Epithelial cell of proximal tubule (primary cell): ENCODE data around the gene SMARCD2. TPM values are rescaled to one million over a fixed set of nuclear protein-coding genes. Genes with fewer than 3 reads are reported as not detected.

ENCODE experiments used
- DNase-seq: peaks from one replicate; pipeline ENCODE4 v3.0.0-alpha.2; 2011; ENCODE audit warnings: low read depth
- H3K4me3 ChIP-seq: 2 replicates; pipeline ENCODE4 v1.5.1; 2011; ENCODE audit warnings: low read depth, mild to moderate bottlenecking, low read length
- total RNA-seq: library from RNA; depleted of rRNA; stranded (reverse); fragments of >200 nt; gene quantifications from 2 replicates; pipeline ENCODE4 v1.2.3, GENCODE V29; 2015
- TF ChIP-seq, protein P1 (sequence below): conservative IDR thresholded peaks from 2 replicates; pipeline ENCODE4 v1.5.1; 2012; ENCODE audit warnings: low read depth, mild to moderate bottlenecking, low read length

Gene SMARCD2
- total RNA-seq, 1 donor from 2014 or later, result 135 TPM

DNA sequence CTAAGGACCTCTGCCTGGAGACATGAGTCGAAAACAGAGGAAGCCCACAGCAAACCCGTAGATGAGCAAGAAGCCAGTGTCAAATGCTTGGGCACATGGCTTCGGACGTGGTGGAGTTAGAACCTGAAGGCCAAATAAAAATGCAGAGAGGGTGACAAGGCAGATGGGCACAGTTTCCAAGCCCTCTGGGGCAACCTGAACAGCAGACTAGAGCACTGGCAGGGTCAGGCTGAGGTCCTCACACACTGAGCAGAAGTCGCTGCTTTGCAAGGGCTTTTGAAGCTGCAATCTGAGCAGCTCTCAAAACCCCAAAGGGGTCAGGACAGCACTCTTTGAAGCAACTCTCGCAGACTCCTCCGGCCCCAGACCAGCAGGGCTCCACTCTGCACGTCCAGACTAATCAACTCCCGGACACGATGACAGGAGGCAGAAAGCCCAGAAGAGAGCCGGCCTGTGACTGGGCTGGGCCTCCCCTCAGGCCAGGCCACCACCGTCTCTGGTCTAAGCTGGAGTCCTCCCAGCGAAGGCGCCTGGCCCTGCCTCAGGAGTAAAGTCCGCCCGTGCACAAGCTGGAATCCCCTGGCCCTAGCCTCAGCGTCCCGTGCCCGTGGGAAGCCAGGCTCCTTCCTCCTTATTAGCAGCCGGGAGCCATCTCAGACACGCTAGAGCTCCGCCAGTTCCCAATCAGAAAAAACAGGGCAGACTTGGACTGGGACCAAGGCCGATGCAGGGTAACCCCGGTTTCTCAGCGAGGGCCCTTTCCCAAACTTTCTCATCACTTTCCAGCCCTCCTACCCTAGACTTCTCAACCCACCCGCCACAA, 924 bp downstream of the SMARCD2 start:
- peak overlapping the region; percentile 72 for H3K4me3 ChIP-seq
- TF ChIP-seq, protein P1, sequence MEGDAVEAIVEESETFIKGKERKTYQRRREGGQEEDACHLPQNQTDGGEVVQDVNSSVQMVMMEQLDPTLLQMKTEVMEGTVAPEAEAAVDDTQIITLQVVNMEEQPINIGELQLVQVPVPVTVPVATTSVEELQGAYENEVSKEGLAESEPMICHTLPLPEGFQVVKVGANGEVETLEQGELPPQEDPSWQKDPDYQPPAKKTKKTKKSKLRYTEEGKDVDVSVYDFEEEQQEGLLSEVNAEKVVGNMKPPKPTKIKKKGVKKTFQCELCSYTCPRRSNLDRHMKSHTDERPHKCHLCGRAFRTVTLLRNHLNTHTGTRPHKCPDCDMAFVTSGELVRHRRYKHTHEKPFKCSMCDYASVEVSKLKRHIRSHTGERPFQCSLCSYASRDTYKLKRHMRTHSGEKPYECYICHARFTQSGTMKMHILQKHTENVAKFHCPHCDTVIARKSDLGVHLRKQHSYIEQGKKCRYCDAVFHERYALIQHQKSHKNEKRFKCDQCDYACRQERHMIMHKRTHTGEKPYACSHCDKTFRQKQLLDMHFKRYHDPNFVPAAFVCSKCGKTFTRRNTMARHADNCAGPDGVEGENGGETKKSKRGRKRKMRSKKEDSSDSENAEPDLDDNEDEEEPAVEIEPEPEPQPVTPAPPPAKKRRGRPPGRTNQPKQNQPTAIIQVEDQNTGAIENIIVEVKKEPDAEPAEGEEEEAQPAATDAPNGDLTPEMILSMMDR, result no peak
- DNase-seq, result no peak

DNA sequence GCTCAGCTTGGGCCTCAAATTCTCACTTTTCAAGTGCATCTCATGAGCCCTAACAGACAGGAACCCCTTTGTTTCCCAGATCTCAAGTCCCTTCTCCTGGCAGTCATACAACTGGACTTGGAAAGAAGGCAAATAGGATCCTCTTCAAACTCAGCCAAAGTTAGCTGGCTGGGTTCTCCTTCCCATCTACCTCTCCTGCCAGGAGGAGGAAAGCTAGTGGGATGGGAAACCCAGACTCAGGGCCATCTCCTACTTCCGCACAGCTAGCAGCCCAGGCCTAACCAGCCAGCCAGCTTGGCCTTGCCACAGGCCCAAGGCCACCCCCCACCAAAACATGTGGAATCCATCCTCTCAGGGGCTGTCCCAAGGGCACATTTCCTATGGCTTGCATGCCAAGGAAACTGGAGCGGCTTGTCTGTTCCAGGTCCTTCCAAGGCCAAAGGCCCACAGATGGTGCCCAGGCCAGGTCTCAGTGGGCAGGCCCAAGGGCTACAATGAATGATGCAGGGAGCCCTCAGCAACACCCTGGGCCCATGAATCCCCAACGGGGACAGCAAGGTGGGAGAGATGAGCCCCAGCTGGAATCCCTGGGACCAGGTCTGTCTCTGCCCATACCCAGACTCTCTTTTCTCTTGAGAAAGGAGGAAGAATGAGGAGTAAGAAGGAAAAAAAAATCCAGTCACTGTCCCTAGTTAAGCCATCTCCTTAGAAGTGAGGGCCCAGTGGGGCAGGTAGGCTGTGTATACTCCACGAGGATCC, 1.7 kb downstream of the SMARCD2 start:
- peak overlapping the region; percentile 72 for H3K4me3 ChIP-seq
- TF ChIP-seq, protein P1, result no peak
- no peak for DNase-seq

DNA sequence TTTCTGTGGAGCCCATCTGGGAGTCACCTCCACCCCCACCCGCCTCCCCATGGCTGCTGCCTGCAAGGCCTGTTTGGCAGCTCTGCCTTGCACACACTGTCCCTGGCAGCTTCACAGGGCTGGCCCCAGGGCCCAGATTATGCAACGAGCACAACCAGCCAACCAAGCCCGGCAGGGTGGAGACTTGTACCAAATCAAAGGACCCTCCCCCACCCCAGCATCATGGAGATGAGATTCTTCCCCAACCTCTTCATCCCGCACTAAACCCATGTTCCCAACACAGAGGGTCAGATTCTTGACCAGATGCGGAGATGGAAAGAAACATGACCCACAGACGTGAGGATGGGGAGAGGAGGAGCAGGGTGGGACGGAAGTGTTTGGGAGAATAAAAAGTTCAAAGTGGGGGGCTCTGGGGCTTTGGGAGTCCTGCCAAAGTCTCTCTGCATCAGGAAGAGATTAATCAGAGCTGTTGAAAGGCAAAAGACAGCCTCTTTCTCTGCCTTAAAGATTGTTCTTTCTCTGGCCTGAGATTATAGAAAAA, 3.8 kb downstream of the SMARCD2 start:
- no peak for DNase-seq
- TF ChIP-seq, protein P1, result no peak
- H3K4me3 ChIP-seq, result no peak overlapping the region

DNA sequence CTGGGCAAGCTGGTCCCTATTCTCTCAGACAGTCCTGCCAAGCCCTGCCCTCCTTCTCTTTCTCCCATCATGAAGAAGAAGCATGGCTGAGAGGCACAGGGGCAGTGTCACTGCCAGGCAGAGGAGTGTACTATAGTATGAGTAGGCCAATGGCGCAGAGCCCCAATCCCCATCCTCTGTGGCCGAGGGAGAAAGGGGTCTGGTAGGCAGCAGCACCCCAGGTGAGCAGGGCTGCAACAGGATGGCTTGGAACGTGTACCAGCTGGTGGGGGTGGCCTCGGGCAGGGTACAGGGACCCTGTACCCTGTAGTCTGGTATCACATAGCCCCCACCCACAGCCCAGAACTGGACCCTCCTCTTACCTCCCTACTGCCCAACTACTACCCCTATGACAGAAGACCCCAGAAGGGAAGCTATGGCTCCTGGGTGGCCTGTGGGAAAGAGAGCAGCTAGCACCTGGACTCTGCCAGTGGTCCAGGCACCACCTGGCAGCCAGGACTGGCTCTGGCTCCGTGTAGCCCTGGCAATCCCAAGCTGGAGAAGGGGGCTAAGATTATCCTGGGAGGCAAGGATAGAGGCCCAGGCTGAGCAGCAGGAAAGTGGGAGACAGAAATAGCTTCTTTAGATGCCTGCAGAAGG, 4.4 kb downstream of the SMARCD2 start:
- DNase-seq, result no peak
- no peak overlapping the region for H3K4me3 ChIP-seq
- TF ChIP-seq, protein P1, result no peak

DNA sequence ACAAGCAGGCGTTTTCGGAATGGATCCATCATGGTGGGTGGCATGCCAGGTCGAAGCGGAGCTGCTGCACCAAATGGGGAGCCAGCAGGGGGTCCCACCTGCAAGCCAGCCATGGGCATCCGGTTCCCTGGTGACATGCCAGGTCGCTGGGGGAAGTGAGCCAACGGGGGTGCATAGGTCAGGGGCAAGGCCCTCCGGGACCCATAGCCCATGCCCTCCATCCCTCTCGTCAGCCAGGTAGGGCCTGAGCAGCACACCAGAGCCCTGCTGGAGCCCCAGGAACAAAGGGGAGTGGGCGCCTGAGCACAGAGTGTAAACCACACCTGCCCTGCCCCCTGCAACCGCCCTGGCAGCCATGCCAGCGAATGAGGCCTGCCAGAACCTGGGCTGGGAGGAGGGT, 5.0 kb downstream of the SMARCD2 start:
- TF ChIP-seq, protein P1, result no peak

DNA sequence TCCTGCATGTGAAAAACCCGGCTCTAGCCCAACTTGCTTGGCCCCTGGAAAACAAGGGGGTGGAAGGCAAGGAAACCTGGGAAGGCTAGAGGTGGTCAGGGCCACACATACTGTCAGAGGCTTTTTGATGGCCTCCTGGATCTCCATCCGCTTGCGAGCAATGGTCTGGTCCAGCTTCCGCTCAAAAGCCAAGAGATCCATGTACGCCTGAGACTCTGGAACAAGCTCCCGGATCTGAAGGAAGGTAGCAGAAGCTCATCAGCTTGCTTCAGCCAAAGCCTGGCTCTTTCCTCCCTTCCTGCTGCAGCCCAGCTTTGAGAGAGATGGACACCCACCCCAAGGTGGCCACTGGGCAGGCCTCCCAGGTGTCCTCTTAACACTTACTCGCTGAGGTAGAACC, 5.7 kb downstream of the SMARCD2 start:
- DNase-seq, result no peak
- TF ChIP-seq, protein P1, result no peak

More for the DNA sequence above, 5.0 kb downstream of the SMARCD2 start:
- no peak overlapping the region for H3K4me3 ChIP-seq
- DNase-seq, result no peak

More for the DNA sequence above, 5.7 kb downstream of the SMARCD2 start:
- no peak overlapping the region for H3K4me3 ChIP-seq
